HCT116 (cell line): ENCODE data around the gene CPNE2. TPM values are rescaled to one million over a fixed set of nuclear protein-coding genes. Genes with fewer than 3 reads are reported as not detected.

Source experiments
- ATAC-seq: fragments of 200-7000 bp; cut with Tn5 transposase; 2 replicates; pipeline ENCODE4 v1.9.1; 2020; ENCODE audit warnings: mild to moderate bottlenecking, moderate library complexity
- BruUV-seq: library from RNA; stranded (reverse); fragments of 400-500 nt; replicated peaks from 2 replicates; lab custom pipeline; 2021; lab: Mats Ljungman, UMichigan
- CTCF ChIA-PET: fragments of 300-600 bp; sonication (Branson Sonifier 250); formaldehyde crosslinking; loops from one replicate; lab custom pipeline; 2021; ENCODE audit warnings: antibody characterized with exemption; lab: Charles Lee
- POLR2A ChIA-PET: fragments of 300-600, 350-600 bp; sonication (Branson Sonifier 250); formaldehyde crosslinking; loops from one replicate; lab custom pipeline; 2021; ENCODE audit warnings: antibody characterized with exemption; lab: Charles Lee
- RAD21 ChIA-PET, 2 experiments: fragments of 300-600 bp; sonication (Branson Sonifier 250); formaldehyde crosslinking; loops; one replicate each; lab custom pipeline; 2023; ENCODE audit warnings: low total read pairs in 2 of 2; ENCODE audit not compliant: uncharacterized antibody in 2 of 2, unreplicated experiment in 2 of 2, low non-redundant PET in 1 of 2; lab: Charles Lee
- DNase-seq: peaks from one replicate; pipeline ENCODE4 v3.0.0-alpha.2; 2010; ENCODE audit warnings: low read depth, low spot score
- H2AFZ ChIP-seq: fragments of 200-600 bp; shearing (Covaris generic), sonication (generic); 2 replicates; pipeline ENCODE4 v1.6.1; 2017; ENCODE audit warnings: low read depth, mixed run types, mixed read lengths, antibody characterized with exemption, low read length; ENCODE audit not compliant: poor library complexity, severe bottlenecking
- H3K27ac ChIP-seq: 2 replicates; pipeline ENCODE4 v1.5.1; 2012; ENCODE audit warnings: low read depth, low read length
- H3K27me3 ChIP-seq: fragments of 200-600 bp; sonication (generic); 2 replicates; pipeline ENCODE4 v1.6.1; 2016; ENCODE audit warnings: mixed run types, low read length, mixed read lengths; ENCODE audit not compliant: insufficient read depth
- H3K36me3 ChIP-seq, 2 experiments: fragments of 200-500 bp in 1 of 2; fragments of 200-600 bp in 1 of 2; sonication (Bioruptor generic) in 1 of 2; sonication (generic) in 1 of 2; 2 replicates each; pipeline versions ENCODE4 v1.5.1 to v1.6.1; 2014 to 2016; ENCODE audit warnings: low read length in 2 of 2, inconsistent platforms in 1 of 2, mixed read lengths in 1 of 2, mixed run types in 1 of 2; ENCODE audit not compliant: insufficient read depth in 2 of 2, control insufficient read depth in 1 of 2
- H3K4me1 ChIP-seq, 2 experiments: fragments of 200-600 bp in 1 of 2; sonication (generic) in 1 of 2; 2 replicates each; pipeline versions ENCODE4 v1.5.1 to v1.6.1; 2012 to 2017; ENCODE audit warnings: low read length in 2 of 2, inconsistent platforms in 1 of 2, mild to moderate bottlenecking in 1 of 2, mixed read lengths in 1 of 2, mixed run types in 1 of 2, moderate library complexity in 1 of 2; ENCODE audit not compliant: insufficient read depth in 2 of 2, control insufficient read depth in 1 of 2
- H3K4me2 ChIP-seq: fragments of 200-600 bp; sonication (generic); 2 replicates; pipeline ENCODE4 v1.6.1; 2017; ENCODE audit warnings: mixed run types, low read length, mixed read lengths
- H3K4me3 ChIP-seq, 2 experiments: fragments of 200-600 bp in 1 of 2; sonication (generic) in 1 of 2; replicated peaks in 1 of 2; 2 replicates each; pipeline ENCODE4 v1.5.1; 2011 to 2016; ENCODE audit warnings: low read length in 2 of 2, control low read depth in 1 of 2, low read depth in 1 of 2, mild to moderate bottlenecking in 1 of 2, mixed read lengths in 1 of 2, mixed run types in 1 of 2
- H3K79me2 ChIP-seq: fragments of 200-600 bp; sonication (generic); 2 replicates; pipeline ENCODE4 v1.6.1; 2017; ENCODE audit warnings: mild to moderate bottlenecking, mixed run types, low read length, moderate library complexity, mixed read lengths; ENCODE audit not compliant: insufficient read depth
- H3K9ac ChIP-seq: fragments of 200-600 bp; sonication (generic); 2 replicates; pipeline ENCODE4 v1.6.1; 2016; ENCODE audit warnings: low read length, mixed read lengths
- H3K9me2 ChIP-seq: fragments of 200-600 bp; sonication (generic), shearing (Covaris generic); 2 replicates; pipeline ENCODE4 v1.6.1; 2017; ENCODE audit warnings: mixed run types, mild to moderate bottlenecking, moderate library complexity; ENCODE audit not compliant: insufficient read depth
- H3K9me3 ChIP-seq, 2 experiments: fragments of 200-500 bp in 1 of 2; fragments of 200-600 bp in 1 of 2; sonication (Bioruptor generic) in 1 of 2; sonication (generic) in 1 of 2; 2 replicates each; pipeline ENCODE4 v1.6.1; 2014 to 2017; ENCODE audit warnings: low read length in 2 of 2, mixed read lengths in 2 of 2, inconsistent platforms in 1 of 2, low read depth in 1 of 2, mild to moderate bottlenecking in 1 of 2, mixed run types in 1 of 2, moderate library complexity in 1 of 2; ENCODE audit not compliant: control insufficient read depth in 1 of 2, insufficient read depth in 1 of 2
- H4K20me1 ChIP-seq: fragments of 200-600 bp; sonication (generic), shearing (Covaris generic); 2 replicates; pipeline ENCODE4 v1.6.1; 2017; ENCODE audit warnings: mixed run types, mild to moderate bottlenecking, moderate library complexity; ENCODE audit not compliant: insufficient read depth
- ATF3 ChIP-seq: IDR thresholded peaks from 2 replicates; pipeline ENCODE4 v1.6.1; 2012
- CBX3 ChIP-seq: IDR thresholded peaks from 2 replicates; pipeline ENCODE4 v1.6.1; 2012; ENCODE audit warnings: low read depth
- CEBPB ChIP-seq: IDR thresholded peaks from 2 replicates; pipeline ENCODE4 v1.6.1; 2012; ENCODE audit warnings: low read depth
- EGR1 ChIP-seq: IDR thresholded peaks from 2 replicates; pipeline ENCODE4 v1.6.1; 2012; ENCODE audit warnings: low read depth
- EZH2 ChIP-seq: fragments of 200-600 bp; sonication (generic); IDR thresholded peaks from 2 replicates; pipeline ENCODE4 v1.6.1; 2017; ENCODE audit warnings: antibody characterized with exemption, mixed run types
- EZH2phosphoT487 ChIP-seq: fragments of 200-600 bp; IDR thresholded peaks from 2 replicates; pipeline ENCODE4 v1.6.1; 2018; ENCODE audit warnings: antibody characterized with exemption, borderline replicate concordance
- FOSL1 ChIP-seq: IDR thresholded peaks from 2 replicates; pipeline ENCODE4 v1.6.1; 2012; ENCODE audit warnings: low read depth
- JUND ChIP-seq: IDR thresholded peaks from 2 replicates; pipeline ENCODE4 v1.6.1; 2012
- MAX ChIP-seq: IDR thresholded peaks from 2 replicates; pipeline ENCODE4 v1.6.1; 2012
- POLR2A ChIP-seq: IDR thresholded peaks from 2 replicates; pipeline ENCODE4 v1.7.0; 2011; ENCODE audit warnings: borderline replicate concordance; ENCODE audit not compliant: insufficient read depth, insufficient read length; ENCODE audit errors: extremely low read depth
- POLR2AphosphoS5 ChIP-seq: IDR thresholded peaks from 2 replicates; pipeline ENCODE4 v1.6.1; 2011; ENCODE audit warnings: mild to moderate bottlenecking, low read depth, low read length, moderate library complexity
- SIN3A ChIP-seq: IDR thresholded peaks from 2 replicates; pipeline ENCODE4 v1.6.1; 2012; ENCODE audit warnings: low read depth
- SP1 ChIP-seq: IDR thresholded peaks from 2 replicates; pipeline ENCODE4 v1.6.1; 2012; ENCODE audit warnings: low read depth
- SRF ChIP-seq: IDR thresholded peaks from 2 replicates; pipeline ENCODE4 v1.6.1; 2012; ENCODE audit warnings: low read depth
- TCF7L2 ChIP-seq: IDR thresholded peaks from 2 replicates; pipeline ENCODE4 v1.7.0; 2011; ENCODE audit warnings: borderline replicate concordance, inconsistent platforms; ENCODE audit not compliant: insufficient read depth, insufficient read length; ENCODE audit errors: extremely low read depth
- YY1 ChIP-seq: IDR thresholded peaks from 2 replicates; pipeline ENCODE4 v1.6.1; 2011; ENCODE audit warnings: low read length, low read depth, moderate library complexity, mild to moderate bottlenecking; ENCODE audit not compliant: insufficient replicate concordance; ENCODE audit errors: extremely low read depth
- ZBTB33 ChIP-seq: IDR thresholded peaks from 2 replicates; pipeline ENCODE4 v1.6.1; 2011; ENCODE audit warnings: mild to moderate bottlenecking, low read length, moderate library complexity; ENCODE audit not compliant: insufficient replicate concordance; ENCODE audit errors: extremely low read depth
- ZFX ChIP-seq: fragments of 450-650 bp; IDR thresholded peaks from 2 replicates; pipeline ENCODE4 v1.6.1; 2017
- ZNF274 ChIP-seq: fragments of 200-500 bp; sonication (Bioruptor generic); IDR thresholded peaks from 2 replicates; pipeline ENCODE4 v1.6.1; 2014; ENCODE audit warnings: mild to moderate bottlenecking, low read depth, low read length, inconsistent platforms
- intact Hi-C: fragments of 100-400 bp; cut with micrococcal nuclease; formaldehyde crosslinking; loops from 2 replicates; pipeline ENCODE4 v1.10.0; 2022
- total RNA-seq: library from RNA; stranded (reverse); gene quantifications from one replicate; pipeline ENCODE4 v1.2.1, GENCODE V29; 2021; ENCODE audit not compliant: unreplicated experiment

The CPNE2 gene
- total RNA-seq, 1 experiment from 2014 or later: 31.2 TPM

GRCh38 chr16:57149391-57149790 is 57.0 kb downstream of the CPNE2 start:
- RAD21 ChIA-PET: no interaction called here
- Histone ChIP-seq H3K79me2 (no peaks in the 10 kb centered on the region), H3K9me2 (no peaks in the 10 kb centered on the region), H3K9me3 (no peaks in the 10 kb centered on the region), H3K4me2 (no peak overlapping the region), H4K20me1 (no peaks in the 10 kb centered on the region), H3K27ac (no peak overlapping the region), H3K4me3 (no peak overlapping the region), H3K4me1 (no peaks in the 10 kb centered on the region), H3K27me3 (no peaks in the 10 kb centered on the region), H3K36me3 (peaks cover 9 to 14% of the 10 kb centered on the region in 2 experiments; a peak in 2 of 4 replicates), H2AFZ (no peak overlapping the region), H3K9ac (no peak overlapping the region)
- TF ChIP-seq ZNF274 (no peak), JUND (no peak), YY1 (no peak), ATF3 (no peak), ZFX (no peak), EZH2phosphoT487 (no peak), SRF (no peak), EGR1 (no peak), CEBPB (no peak), FOSL1 (no peak), POLR2A (no peak), TCF7L2 (no peak)
- ATAC-seq (no peak), DNase-seq (no peak)
- intact Hi-C loops: no loop called here
- POLR2A ChIA-PET: no interaction called here
- CTCF ChIA-PET: no interaction called here
- no TSS peak for BruUV-seq

- H3K79me2 ChIP-seq: no peaks in the 10 kb centered on the region
- POLR2A ChIA-PET: no interaction called here
- no peak for TF ChIP-seq ZFX
- no peak for TF ChIP-seq FOSL1
- no peak for TF ChIP-seq POLR2AphosphoS5
- no peak for TF ChIP-seq CBX3
- TF ChIP-seq MAX: no peak
- TF ChIP-seq CEBPB: no peak
- no peak for TF ChIP-seq JUND
- TF ChIP-seq SP1: no peak
- no peak for TF ChIP-seq EZH2phosphoT487
- no peak for TF ChIP-seq EGR1
- no peak for TF ChIP-seq SIN3A
- TF ChIP-seq SRF: no peak
- TF ChIP-seq ZBTB33: no peak
- TF ChIP-seq EZH2: no peak
- TF ChIP-seq, all 23 proteins: peak for 0
Observed at GRCh38 chr16:57150682-57151330, 58.4 kb downstream of the CPNE2 start.

More at GRCh38 chr16:57150682-57151330, 58.4 kb downstream of the CPNE2 start:
- ATAC-seq (no peak), DNase-seq (no peak)
- CTCF ChIA-PET: no interaction called here
- Histone ChIP-seq H3K4me2 (no peak overlapping the region), H3K27me3 (no peaks in the 10 kb centered on the region), H2AFZ (no peak overlapping the region), H3K27ac (no peak overlapping the region), H3K4me1 (no peaks in the 10 kb centered on the region), H3K4me3 (no peak overlapping the region), H4K20me1 (no peaks in the 10 kb centered on the region), H3K9me2 (no peaks in the 10 kb centered on the region), H3K36me3 (peaks cover 11 to 16% of the 10 kb centered on the region in 2 experiments; a peak in 2 of 4 replicates), H3K9me3 (no peaks in the 10 kb centered on the region), H3K9ac (no peak overlapping the region)
- BruUV-seq: no TSS peak
- intact Hi-C loops: no loop called here
- RAD21 ChIA-PET: no interaction called here
